Suprapubic skin (tissue), 4 donors: ENCODE data around the gene NF1. TPM values are rescaled to one million over a fixed set of nuclear protein-coding genes. Genes with fewer than 3 reads are reported as not detected.

Experiments used
- DNase-seq, 2 donors: peaks; one replicate each; pipeline ENCODE4 v3.0.0-alpha.2; 2019; ENCODE audit warnings: low spot score in 2 of 2
- H3K27ac ChIP-seq: fragments of 200-600 bp; sonication (generic); one replicate; pipeline ENCODE4 v1.5.1; 2019
- H3K27me3 ChIP-seq: fragments of 200-600 bp; sonication (generic); one replicate; pipeline ENCODE4 v1.5.1; 2019
- H3K36me3 ChIP-seq: fragments of 200-600 bp; sonication (generic); one replicate; pipeline ENCODE4 v1.5.1; 2019
- H3K4me1 ChIP-seq: fragments of 200-600 bp; sonication (generic); one replicate; pipeline ENCODE4 v1.5.1; 2019
- H3K4me3 ChIP-seq: fragments of 200-600 bp; sonication (generic); one replicate; pipeline ENCODE4 v1.5.1; 2019; ENCODE audit warnings: mild to moderate bottlenecking
- H3K9me3 ChIP-seq: fragments of 200-600 bp; sonication (generic); one replicate; pipeline ENCODE4 v1.5.1; 2019
- EP300 ChIP-seq: sonication (generic); formaldehyde crosslinking; IDR thresholded peaks from one replicate; pipeline ENCODE4 v1.6.1; 2017; ENCODE audit warnings: antibody characterized with exemption
- POLR2A ChIP-seq, 2 donors: fragments of 450-650 bp; IDR thresholded peaks; one replicate each; pipeline ENCODE4 v1.6.1; 2017; ENCODE audit warnings: antibody characterized with exemption in 2 of 2, mild to moderate bottlenecking in 2 of 2, moderate library complexity in 2 of 2
- POLR2AphosphoS5 ChIP-seq, 3 donors: sonication (generic); formaldehyde crosslinking; IDR thresholded peaks; one replicate each; pipeline ENCODE4 v1.6.1; 2017; ENCODE audit warnings: antibody characterized with exemption in 3 of 3
- WGBS: methylation state at CpG from one replicate; pipeline ENCODE4 v1.1.5; 2018; 5-methylcytosine and 5-hydroxymethylcytosine counted together
- total RNA-seq, 4 donors: library from RNA; depleted of rRNA; stranded (reverse); fragments of >200 nt; gene quantifications; one replicate each; pipeline ENCODE4 v1.1.0, GENCODE V29; 2016
- TF ChIP-seq, protein P1 (sequence below), 2 donors: fragments of 200-600 bp in 1 of 2; fragments of 450-650 bp in 1 of 2; sonication (generic) in 1 of 2; IDR thresholded peaks; one replicate each; pipeline ENCODE4 v1.5.1; 2016 to 2019; ENCODE audit warnings: antibody characterized with exemption in 2 of 2, mild to moderate bottlenecking in 1 of 2, moderate library complexity in 1 of 2

NF1 gene
- total RNA-seq, 4 donors from 2014 or later: 32.3 to 113 (median 45.4) TPM

DNA sequence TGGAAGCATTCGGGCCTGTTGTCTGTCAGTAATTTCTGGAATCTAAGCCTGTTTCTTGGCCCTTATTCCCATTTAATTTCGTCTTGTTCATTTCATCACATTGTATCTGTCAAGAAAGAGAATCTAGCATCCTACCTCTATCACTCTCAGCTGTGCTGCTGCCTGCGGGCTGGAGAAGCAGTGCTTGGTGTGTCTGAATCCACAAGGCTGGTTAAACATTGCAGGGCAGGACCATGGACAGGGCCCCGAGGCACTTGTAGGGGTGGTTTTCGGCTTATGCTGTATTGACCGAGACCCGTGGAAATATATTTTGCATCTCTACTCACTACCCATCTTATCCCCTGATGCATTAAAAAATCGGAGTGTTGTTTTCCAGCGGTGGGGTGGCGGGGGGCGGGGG, 299.8 kb downstream of the NF1 start:
- Histone ChIP-seq H3K27me3 (peaks cover 43% of the 10 kb centered on the region), H3K36me3 (no peaks in the 10 kb centered on the region), H3K9me3 (no peaks in the 10 kb centered on the region), H3K4me3 (no peak overlapping the region), H3K27ac (no peak overlapping the region), H3K4me1 (peaks cover 19% of the 10 kb centered on the region)
- TF ChIP-seq POLR2A (IDR thresholded peaks at IDR 0.05) (no peak), POLR2AphosphoS5 (IDR thresholded peaks at IDR 0.05) (no peak), EP300 (no peak)
- TF ChIP-seq, protein P1, sequence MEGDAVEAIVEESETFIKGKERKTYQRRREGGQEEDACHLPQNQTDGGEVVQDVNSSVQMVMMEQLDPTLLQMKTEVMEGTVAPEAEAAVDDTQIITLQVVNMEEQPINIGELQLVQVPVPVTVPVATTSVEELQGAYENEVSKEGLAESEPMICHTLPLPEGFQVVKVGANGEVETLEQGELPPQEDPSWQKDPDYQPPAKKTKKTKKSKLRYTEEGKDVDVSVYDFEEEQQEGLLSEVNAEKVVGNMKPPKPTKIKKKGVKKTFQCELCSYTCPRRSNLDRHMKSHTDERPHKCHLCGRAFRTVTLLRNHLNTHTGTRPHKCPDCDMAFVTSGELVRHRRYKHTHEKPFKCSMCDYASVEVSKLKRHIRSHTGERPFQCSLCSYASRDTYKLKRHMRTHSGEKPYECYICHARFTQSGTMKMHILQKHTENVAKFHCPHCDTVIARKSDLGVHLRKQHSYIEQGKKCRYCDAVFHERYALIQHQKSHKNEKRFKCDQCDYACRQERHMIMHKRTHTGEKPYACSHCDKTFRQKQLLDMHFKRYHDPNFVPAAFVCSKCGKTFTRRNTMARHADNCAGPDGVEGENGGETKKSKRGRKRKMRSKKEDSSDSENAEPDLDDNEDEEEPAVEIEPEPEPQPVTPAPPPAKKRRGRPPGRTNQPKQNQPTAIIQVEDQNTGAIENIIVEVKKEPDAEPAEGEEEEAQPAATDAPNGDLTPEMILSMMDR (IDR thresholded peaks at IDR 0.05): no peak
- DNase-seq: peak in 1 of 2 donors; percentile 77
- 30% methylated on average over 11 of the region's 11 CpGs for WGBS

DNA sequence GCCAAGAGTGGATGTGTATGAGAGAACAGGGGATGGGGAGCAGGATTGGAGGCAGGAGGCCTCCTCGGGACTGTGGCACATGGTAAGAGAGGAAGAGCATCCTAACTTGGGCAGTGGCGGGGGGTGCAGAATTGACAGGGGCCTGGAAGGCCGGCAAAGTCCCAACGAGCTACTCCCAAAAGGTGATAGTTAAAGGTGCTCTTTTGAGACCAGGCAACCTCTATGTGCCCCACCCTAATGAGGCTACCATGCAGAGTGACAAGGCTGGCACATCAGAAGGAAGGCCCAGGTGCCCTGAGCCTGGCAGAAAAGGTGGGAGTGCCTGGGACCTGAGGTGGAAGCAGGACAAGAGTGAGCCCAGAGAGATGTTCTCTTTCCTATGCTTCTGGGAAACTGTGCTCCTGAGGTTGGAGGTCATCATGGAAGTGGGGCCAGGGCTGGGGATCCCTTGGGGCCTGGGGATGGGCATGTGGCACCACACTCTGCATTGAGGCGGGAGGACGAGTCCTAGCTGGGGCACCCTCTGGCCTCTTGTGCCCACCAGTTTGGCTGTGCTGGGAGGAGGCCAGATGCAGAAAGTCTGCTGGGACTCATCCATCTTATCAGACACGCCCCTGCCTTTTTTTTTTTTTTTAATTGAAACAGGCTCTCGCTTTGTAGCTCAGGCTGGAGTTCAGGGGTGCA, 302.6 kb downstream of the NF1 start:
- peaks cover 16% of the 10 kb centered on the region for H3K27me3 ChIP-seq
- WGBS: 77% methylated on average over 8 of the region's 8 CpGs
- DNase-seq: peak; percentile 51 to 61
- H3K4me3 ChIP-seq: no peak overlapping the region
- TF ChIP-seq POLR2A (IDR thresholded peaks at IDR 0.05) (no peak), POLR2AphosphoS5 (IDR thresholded peaks at IDR 0.05) (no peak)
- no peaks in the 10 kb centered on the region for H3K9me3 ChIP-seq
- H3K36me3 ChIP-seq: no peaks in the 10 kb centered on the region
- peaks cover 5% of the 10 kb centered on the region for H3K4me1 ChIP-seq
- no peak overlapping the region for H3K27ac ChIP-seq

DNA sequence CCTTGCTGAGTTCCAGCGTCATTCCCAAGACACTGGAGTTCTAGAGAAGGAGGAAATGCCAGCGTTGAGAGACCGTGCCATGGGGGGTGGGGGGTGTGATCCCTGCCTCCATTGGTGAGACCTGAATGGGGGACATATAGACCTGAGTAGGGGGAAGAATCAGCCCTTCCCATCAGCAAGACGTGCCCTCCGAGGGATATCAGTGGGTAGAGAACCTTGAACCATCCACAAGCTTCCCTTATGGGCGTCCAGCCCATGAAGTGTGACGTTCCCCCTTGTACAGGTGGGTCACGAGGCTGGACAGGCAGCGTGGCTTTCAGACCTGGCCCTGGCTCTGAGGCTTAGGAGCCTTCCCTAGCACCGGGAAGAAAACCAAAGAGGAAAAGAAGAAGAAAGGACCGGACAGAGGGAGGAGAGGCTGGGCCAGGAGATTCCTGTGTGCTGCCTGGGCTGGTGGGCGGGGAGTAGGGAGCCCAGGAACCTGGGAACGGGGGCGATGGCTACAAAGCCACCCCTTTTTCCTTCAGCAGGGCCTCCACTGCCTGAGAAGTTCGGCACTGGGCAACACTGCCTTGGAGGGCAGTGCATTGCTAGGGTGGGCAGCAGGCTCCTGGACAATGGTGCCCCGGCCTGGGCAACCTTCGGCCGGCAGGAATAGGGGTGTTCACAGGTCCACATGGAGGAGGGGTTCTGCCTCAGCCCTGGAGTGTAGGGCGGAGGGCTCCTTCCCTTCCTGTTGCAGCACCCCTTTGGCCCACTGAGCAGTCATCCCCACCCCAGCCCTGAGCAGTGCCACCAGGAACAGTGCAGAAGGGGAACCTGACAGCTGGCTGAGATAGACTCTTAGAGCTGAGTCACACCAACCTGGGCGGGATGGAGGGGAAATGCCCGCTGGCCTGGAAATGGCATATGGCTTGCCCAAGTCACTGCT, 303.9 kb downstream of the NF1 start:
- DNase-seq: peak; percentile 46 to 63
- Histone ChIP-seq H3K27ac (no peak overlapping the region), H3K27me3 (peaks cover 4% of the 10 kb centered on the region), H3K4me1 (no peaks in the 10 kb centered on the region), H3K36me3 (no peaks in the 10 kb centered on the region), H3K9me3 (no peaks in the 10 kb centered on the region), H3K4me3 (no peak overlapping the region)
- 80% methylated on average over 19 of the region's 21 CpGs for WGBS
- TF ChIP-seq POLR2A (IDR thresholded peaks at IDR 0.05): no peak

DNA sequence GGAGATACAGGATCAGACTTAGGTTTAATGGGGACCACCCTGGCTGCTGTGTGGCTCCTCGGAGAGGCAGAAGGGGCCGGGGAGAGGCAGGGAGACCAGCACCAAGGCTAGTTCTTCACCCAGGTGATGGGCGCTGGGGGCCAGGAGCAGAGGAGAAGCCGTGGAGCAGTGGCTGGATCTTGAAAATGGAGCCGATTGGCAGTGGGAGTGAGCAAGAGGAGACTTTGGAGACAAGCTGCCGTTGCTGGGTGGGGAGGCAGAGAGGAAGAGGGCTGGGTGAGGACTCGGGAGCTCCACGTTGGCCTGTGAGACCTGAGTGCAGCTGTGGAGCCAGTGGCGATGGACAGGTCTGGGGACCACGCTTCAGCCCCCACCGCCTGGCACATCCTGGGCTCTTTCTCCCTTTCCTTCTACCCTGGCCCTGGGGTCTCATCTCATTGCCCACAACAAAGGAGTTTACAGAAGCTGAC, 305.7 kb downstream of the NF1 start:
- no peaks in the 10 kb centered on the region for H3K4me1 ChIP-seq
- H3K27ac ChIP-seq: no peak overlapping the region
- 65% methylated on average over 11 of the region's 11 CpGs for WGBS
- TF ChIP-seq, protein P1 (IDR thresholded peaks at IDR 0.05): no peak
- TF ChIP-seq EP300 (no peak), POLR2AphosphoS5 (IDR thresholded peaks at IDR 0.05) (no peak), POLR2A (IDR thresholded peaks at IDR 0.05) (no peak)
- peak; percentile 24 to 58 for DNase-seq
- no peaks in the 10 kb centered on the region for H3K9me3 ChIP-seq
- H3K4me3 ChIP-seq: no peak overlapping the region
- no peaks in the 10 kb centered on the region for H3K27me3 ChIP-seq
- no peaks in the 10 kb centered on the region for H3K36me3 ChIP-seq

DNA sequence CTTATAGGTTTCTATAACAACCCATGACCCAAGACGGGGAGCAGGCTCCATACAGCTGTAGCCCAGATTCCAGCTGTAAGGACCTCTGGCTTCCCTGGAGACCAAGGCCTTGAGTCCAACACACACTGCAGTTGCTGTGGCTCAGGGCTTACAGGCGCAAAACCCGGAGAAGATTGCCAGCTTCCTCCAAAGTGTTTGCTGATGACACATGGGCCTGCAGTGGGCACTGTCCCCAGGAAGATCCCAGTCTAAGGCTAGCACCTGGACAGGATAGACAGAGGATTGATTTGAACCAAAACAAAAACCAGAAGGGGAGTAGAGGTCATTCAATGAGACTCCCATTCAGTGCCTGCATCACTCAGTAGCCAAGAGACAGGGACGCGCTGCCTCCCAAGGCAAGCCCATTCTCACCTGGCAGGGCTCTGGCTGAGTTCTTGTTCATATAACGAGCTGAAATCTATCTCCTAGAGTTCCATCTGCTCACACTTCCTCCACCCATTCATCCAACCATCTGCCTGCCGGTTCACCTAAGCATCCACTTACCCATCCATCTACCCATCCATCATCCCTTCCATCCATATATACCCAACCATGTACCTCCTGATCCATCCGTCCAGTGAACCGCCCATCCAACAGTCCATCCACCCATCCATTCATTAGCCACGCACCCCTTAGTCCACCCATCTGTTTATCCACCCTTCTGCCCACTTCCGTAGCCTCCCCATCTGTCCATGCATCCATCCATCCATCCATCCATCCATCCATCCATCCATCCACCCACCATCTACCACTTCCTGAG, 306.9 kb downstream of the NF1 start:
- H3K4me3 ChIP-seq: no peak overlapping the region
- no peak for TF ChIP-seq POLR2AphosphoS5 (IDR thresholded peaks at IDR 0.05)
- no peak for TF ChIP-seq EP300
- no peak for TF ChIP-seq POLR2A (IDR thresholded peaks at IDR 0.05)
- TF ChIP-seq, protein P1 (IDR thresholded peaks at IDR 0.05): no peak
- no peaks in the 10 kb centered on the region for H3K9me3 ChIP-seq
- no peaks in the 10 kb centered on the region for H3K36me3 ChIP-seq
- H3K27ac ChIP-seq: no peak overlapping the region
- no peaks in the 10 kb centered on the region for H3K27me3 ChIP-seq
- no peaks in the 10 kb centered on the region for H3K4me1 ChIP-seq
- WGBS: 91% methylated on average over 10 of the region's 11 CpGs
- DNase-seq: peak in 1 of 2 donors; percentile 41
